Activated naive CD8-positive, alpha-beta T cell treated with anti-CD3 and anti-CD28 coated beads, Interleukin-2, amount 50 U/mL, for 24 hours (primary cell): ENCODE results near the gene SERPINA1.

Experiments used
- ATAC-seq: fragments of 150-1000 bp; cut with Tn5 transposase; one replicate; pipeline ENCODE4 v1.10.0; 2021
- DNase-seq: peaks from one replicate; pipeline ENCODE4 v3.0.0; 2021
- H3K27ac Mint-ChIP-seq: one replicate; pipeline ENCODE4 v1.8.0; 2021; ENCODE audit warnings: mild to moderate bottlenecking, mixed read lengths
- H3K27me3 Mint-ChIP-seq: one replicate; pipeline ENCODE4 v1.8.0; 2021; ENCODE audit warnings: mixed read lengths
- H3K36me3 Mint-ChIP-seq: one replicate; pipeline ENCODE4 v1.8.0; 2021; ENCODE audit warnings: low read depth, mixed read lengths
- H3K4me1 Mint-ChIP-seq: one replicate; pipeline ENCODE4 v1.8.0; 2021; ENCODE audit warnings: mixed read lengths
- H3K4me3 Mint-ChIP-seq: one replicate; pipeline ENCODE4 v1.8.0; 2021; ENCODE audit warnings: mild to moderate bottlenecking, moderate library complexity, mixed read lengths
- H3K9me3 Mint-ChIP-seq: one replicate; pipeline ENCODE4 v1.8.0; 2021; ENCODE audit warnings: mixed read lengths

SERPINA1 gene

GRCh38 chr14:94392510-94392935 lies 4.1 kb upstream of the SERPINA1 start:
- peaks cover 2% of the 10 kb centered on the region for H3K27me3 Mint-ChIP-seq
- H3K27ac Mint-ChIP-seq, result peak overlapping the region; percentile 60
- peak; percentile 40 for ATAC-seq
- H3K9me3 Mint-ChIP-seq, result peaks cover 4% of the 10 kb centered on the region
- peaks cover 45% of the 10 kb centered on the region for H3K4me1 Mint-ChIP-seq
- no peak overlapping the region for H3K4me3 Mint-ChIP-seq
- peaks cover 2% of the 10 kb centered on the region for H3K36me3 Mint-ChIP-seq
- peak; percentile 18 for DNase-seq

GRCh38 chr14:94391281-94391975 lies 3.0 kb upstream of the SERPINA1 start:
- DNase-seq (no peak), ATAC-seq (no peak)
- Mint-ChIP-seq H3K4me1 (peaks cover 45% of the 10 kb centered on the region), H3K9me3 (peaks cover 4% of the 10 kb centered on the region), H3K27ac (peak overlapping the region; percentile 60), H3K4me3 (no peak overlapping the region), H3K36me3 (peaks cover 2% of the 10 kb centered on the region), H3K27me3 (no peaks in the 10 kb centered on the region)

- peak overlapping the region; percentile 54 for H3K27ac Mint-ChIP-seq
- H3K9me3 Mint-ChIP-seq, result peaks cover 4% of the 10 kb centered on the region
- H3K36me3 Mint-ChIP-seq, result peaks cover 2% of the 10 kb centered on the region
- peaks cover 45% of the 10 kb centered on the region for H3K4me1 Mint-ChIP-seq
- ATAC-seq (no peak), DNase-seq (no peak)
- no peak overlapping the region for H3K4me3 Mint-ChIP-seq
- no peaks in the 10 kb centered on the region for H3K27me3 Mint-ChIP-seq
These were observed 2.1 kb upstream of the SERPINA1 start for GRCh38 chr14:94390372-94391086.

- Mint-ChIP-seq H3K27ac (no peak overlapping the region), H3K36me3 (peaks cover 2% of the 10 kb centered on the region), H3K9me3 (peaks cover 4% of the 10 kb centered on the region), H3K4me3 (no peak overlapping the region), H3K27me3 (no peaks in the 10 kb centered on the region), H3K4me1 (peaks cover 40% of the 10 kb centered on the region)
- DNase-seq (no peak), ATAC-seq (no peak)
These were observed 1.4 kb upstream of the SERPINA1 start for GRCh38 chr14:94389731-94390371.

- Mint-ChIP-seq H3K4me1 (peaks cover 33% of the 10 kb centered on the region), H3K27ac (no peak overlapping the region), H3K36me3 (peaks cover 2% of the 10 kb centered on the region), H3K27me3 (peaks cover 2% of the 10 kb centered on the region), H3K9me3 (peaks cover 4% of the 10 kb centered on the region), H3K4me3 (no peak overlapping the region)
- DNase-seq (no peak), ATAC-seq (no peak)
These were observed 685 bp upstream of the SERPINA1 start for GRCh38 chr14:94389104-94389469.

- no peaks in the 10 kb centered on the region for H3K9me3 Mint-ChIP-seq
- peaks cover 22% of the 10 kb centered on the region for H3K4me1 Mint-ChIP-seq
- DNase-seq (no peak), ATAC-seq (no peak)
- no peaks in the 10 kb centered on the region for H3K36me3 Mint-ChIP-seq
- H3K27ac Mint-ChIP-seq, result no peak overlapping the region
- peaks cover 2% of the 10 kb centered on the region for H3K27me3 Mint-ChIP-seq
- no peak overlapping the region for H3K4me3 Mint-ChIP-seq
These were observed 397 bp downstream of the SERPINA1 start for GRCh38 chr14:94388027-94388383.

GRCh38 chr14:94387051-94388026 lies 1.1 kb downstream of the SERPINA1 start:
- Mint-ChIP-seq H3K27me3 (peaks cover 6% of the 10 kb centered on the region), H3K36me3 (no peaks in the 10 kb centered on the region), H3K9me3 (no peaks in the 10 kb centered on the region), H3K27ac (no peak overlapping the region), H3K4me1 (peaks cover 15% of the 10 kb centered on the region), H3K4me3 (no peak overlapping the region)
- no peak for ATAC-seq
- no peak for DNase-seq

GRCh38 chr14:94386085-94387031 lies 2.0 kb downstream of the SERPINA1 start:
- ATAC-seq (no peak), DNase-seq (no peak)
- no peak overlapping the region for H3K4me3 Mint-ChIP-seq
- no peaks in the 10 kb centered on the region for H3K36me3 Mint-ChIP-seq
- no peaks in the 10 kb centered on the region for H3K9me3 Mint-ChIP-seq
- H3K27me3 Mint-ChIP-seq, result peaks cover 6% of the 10 kb centered on the region
- H3K27ac Mint-ChIP-seq, result no peak overlapping the region
- peaks cover 5% of the 10 kb centered on the region for H3K4me1 Mint-ChIP-seq

- Mint-ChIP-seq H3K9me3 (no peaks in the 10 kb centered on the region), H3K36me3 (no peaks in the 10 kb centered on the region), H3K4me3 (no peak overlapping the region), H3K27ac (no peak overlapping the region), H3K27me3 (peaks cover 6% of the 10 kb centered on the region), H3K4me1 (peaks cover 4% of the 10 kb centered on the region)
- ATAC-seq, result no peak
- no peak for DNase-seq
These were observed 2.8 kb downstream of the SERPINA1 start for GRCh38 chr14:94385553-94386057.

- H3K4me3 Mint-ChIP-seq, result no peak overlapping the region
These were observed 4.1 kb downstream of the SERPINA1 start for GRCh38 chr14:94384342-94384741.

GRCh38 chr14:94383777-94384176 lies 4.6 kb downstream of the SERPINA1 start:
- peaks cover 7% of the 10 kb centered on the region for H3K27me3 Mint-ChIP-seq
- no peaks in the 10 kb centered on the region for H3K9me3 Mint-ChIP-seq
- H3K36me3 Mint-ChIP-seq, result no peaks in the 10 kb centered on the region
- peaks cover 11% of the 10 kb centered on the region for H3K4me1 Mint-ChIP-seq
- no peak overlapping the region for H3K4me3 Mint-ChIP-seq
- no peak overlapping the region for H3K27ac Mint-ChIP-seq
- DNase-seq (no peak), ATAC-seq (no peak)

More at GRCh38 chr14:94384342-94384741, 4.1 kb downstream of the SERPINA1 start:
- H3K4me1 Mint-ChIP-seq, result peaks cover 11% of the 10 kb centered on the region
- H3K9me3 Mint-ChIP-seq, result no peaks in the 10 kb centered on the region
- peaks cover 6% of the 10 kb centered on the region for H3K27me3 Mint-ChIP-seq
- DNase-seq (no peak), ATAC-seq (no peak)
- no peak overlapping the region for H3K27ac Mint-ChIP-seq
- H3K36me3 Mint-ChIP-seq, result no peaks in the 10 kb centered on the region

GRCh38 chr14:94382716-94383596 lies 5.4 kb downstream of the SERPINA1 start:
- no peak overlapping the region for H3K4me3 Mint-ChIP-seq
- H3K36me3 Mint-ChIP-seq, result no peaks in the 10 kb centered on the region
- no peak overlapping the region for H3K27ac Mint-ChIP-seq
- DNase-seq (no peak), ATAC-seq (no peak)
- H3K4me1 Mint-ChIP-seq, result peaks cover 11% of the 10 kb centered on the region
- H3K27me3 Mint-ChIP-seq, result peaks cover 9% of the 10 kb centered on the region
- no peaks in the 10 kb centered on the region for H3K9me3 Mint-ChIP-seq
